Measurements from ENCODE around the gene VPS16.
"Not testable (repeated sequence)": the region's sequence is repeated elsewhere in the genome, so short reads cannot be mapped to it uniquely, and the experiment has no call there.

The VPS16 gene

GRCh38 chr20:2872459-2873009 is 32.0 kb downstream of the VPS16 start:
- peak; percentile 77 for DNase-seq

DNA sequence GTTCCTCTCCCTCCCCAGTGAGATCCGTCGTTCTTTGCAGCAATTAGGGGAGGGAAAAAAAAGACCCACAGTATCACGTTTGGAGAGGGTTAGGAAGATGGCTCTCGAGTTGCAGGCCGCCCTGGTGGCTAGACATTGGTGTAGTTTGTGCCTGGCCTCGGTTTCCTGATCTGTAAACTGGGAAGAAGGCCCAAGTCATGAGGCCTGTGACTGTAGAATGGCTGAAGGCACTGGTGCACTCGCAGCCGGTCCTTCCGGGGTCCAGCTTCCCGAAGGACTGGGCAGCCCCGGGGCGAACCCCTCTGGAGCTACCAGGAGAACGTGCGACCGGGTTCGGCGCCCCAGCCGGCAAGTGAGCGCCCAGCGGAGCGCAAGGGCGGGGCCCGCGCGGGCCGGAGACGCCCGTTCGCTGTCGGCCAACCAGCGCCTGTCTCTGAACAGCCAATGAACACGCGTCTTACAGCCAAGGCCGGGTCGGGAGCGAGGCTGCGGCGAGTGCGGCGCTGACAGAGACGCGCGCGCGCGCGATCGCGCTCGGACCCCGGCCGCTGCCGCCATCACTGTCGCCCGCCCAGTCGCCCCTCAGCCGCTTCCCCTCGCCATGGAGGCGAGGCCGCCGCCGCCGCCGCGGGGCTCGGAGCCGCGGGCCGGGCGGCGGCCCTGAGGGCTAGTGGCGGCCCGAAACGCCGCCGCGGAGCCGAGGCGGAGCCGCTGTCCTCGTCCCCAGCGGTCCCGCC is 32.6 kb downstream of the VPS16 start, which contains the start of gene PTPRA:
PTPRA (plus strand) TSS at position 472 of the 737 bp plus-strand sequence. CDS start 90,797 bp downstream, outside the sequence.
- DNase-seq, result peak; percentile 92

GRCh38 chr20:2873747-2874041 is 33.1 kb downstream of the VPS16 start:
- peak; percentile 65 for DNase-seq

GRCh38 chr20:2874456-2874855 is 33.9 kb downstream of the VPS16 start:
- DNase-seq, result no peak

DNA sequence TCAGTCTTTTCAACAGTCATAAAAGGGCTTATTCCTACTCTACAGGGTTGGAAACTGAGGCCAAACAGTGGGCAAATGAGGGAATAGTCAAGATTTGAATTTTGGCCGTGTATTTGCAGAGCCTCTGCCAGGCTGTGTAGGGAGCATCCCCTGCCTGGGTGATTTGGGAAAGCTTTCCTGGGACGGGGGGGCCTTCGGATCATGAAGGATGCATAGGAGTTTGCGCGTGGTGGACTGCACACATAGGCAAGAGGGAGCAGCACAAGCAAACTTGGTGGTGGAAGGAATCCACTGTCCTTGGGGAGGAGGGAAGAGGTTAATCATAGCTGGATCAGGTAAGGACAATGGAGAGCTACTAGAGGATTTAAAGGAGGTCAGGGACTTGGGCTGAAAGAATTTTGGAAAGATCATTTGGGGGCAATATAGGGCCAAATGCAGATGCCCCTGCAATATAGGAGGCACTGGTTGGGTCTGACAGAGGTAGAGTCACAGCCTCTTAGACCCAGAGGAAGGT is 35.2 kb downstream of the VPS16 start:
- no peak for DNase-seq

- no peak for DNase-seq
These were observed 38.0 kb downstream of the VPS16 start for GRCh38 chr20:2878515-2878914.

DNA sequence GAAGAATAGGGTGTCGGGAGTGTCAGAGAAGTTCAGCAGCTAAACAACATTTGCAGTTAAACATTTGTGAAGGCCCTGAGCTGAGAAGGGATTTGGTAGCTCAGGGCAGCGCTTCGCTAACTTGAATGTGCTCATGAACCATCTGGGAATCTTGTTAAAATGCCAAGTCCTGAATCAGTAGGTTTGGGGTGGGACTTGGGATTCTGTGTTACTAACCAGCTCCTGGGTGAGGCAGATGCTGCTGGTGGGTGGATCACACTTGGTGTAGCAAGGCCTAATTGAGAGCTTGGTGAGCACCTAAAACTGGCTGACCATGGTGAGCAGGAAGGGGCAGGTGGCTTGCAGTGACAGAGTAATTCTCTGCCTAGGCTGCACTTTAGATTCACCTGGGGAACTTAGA is 38.6 kb downstream of the VPS16 start:
- DNase-seq, result no peak

GRCh38 chr20:2880650-2881049 is 40.1 kb downstream of the VPS16 start:
- DNase-seq, result no peak

- no peak for DNase-seq
These were observed 43.4 kb downstream of the VPS16 start for GRCh38 chr20:2883726-2884637.

DNA sequence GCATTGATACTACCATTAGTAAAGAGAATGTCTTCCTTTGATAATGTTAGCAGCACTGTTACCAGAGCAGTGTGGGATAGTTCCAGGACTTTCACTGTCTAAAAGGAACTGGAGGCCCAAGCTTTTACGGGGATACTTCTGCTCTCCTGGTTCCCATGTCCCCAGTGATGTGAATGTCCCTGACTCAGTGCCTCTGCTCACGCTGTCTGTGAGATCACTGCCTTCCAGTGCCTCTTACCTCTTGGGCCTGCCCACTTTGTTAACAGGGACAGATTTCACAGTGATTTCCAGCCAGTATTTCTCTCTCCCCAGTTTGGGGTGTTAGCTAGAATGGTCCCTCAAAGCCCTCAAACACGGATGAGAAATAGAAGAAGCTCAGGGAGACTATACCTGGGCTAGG is 47.2 kb downstream of the VPS16 start:
- no peak for DNase-seq

- DNase-seq, result no peak
These were observed 47.8 kb downstream of the VPS16 start for GRCh38 chr20:2888224-2888955.

DNA sequence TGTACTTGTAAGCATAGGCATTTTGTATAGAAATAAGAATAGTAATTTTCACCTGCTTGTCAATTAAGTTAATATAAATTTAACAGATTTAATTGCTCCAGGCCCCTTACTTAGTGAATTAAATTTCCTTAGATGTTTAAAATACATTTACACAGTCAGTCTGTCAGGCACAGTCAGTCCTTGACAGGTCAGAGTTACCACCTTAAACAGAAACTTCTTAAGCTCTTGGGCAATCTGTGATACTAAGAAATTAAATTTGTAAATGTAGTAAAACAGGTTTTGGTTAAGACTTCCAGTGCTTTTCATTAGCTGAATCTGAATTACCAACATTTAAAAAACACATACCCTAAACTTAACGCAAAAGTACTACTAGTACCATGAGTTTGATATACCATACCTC is 48.7 kb downstream of the VPS16 start:
- no peak for DNase-seq

DNA sequence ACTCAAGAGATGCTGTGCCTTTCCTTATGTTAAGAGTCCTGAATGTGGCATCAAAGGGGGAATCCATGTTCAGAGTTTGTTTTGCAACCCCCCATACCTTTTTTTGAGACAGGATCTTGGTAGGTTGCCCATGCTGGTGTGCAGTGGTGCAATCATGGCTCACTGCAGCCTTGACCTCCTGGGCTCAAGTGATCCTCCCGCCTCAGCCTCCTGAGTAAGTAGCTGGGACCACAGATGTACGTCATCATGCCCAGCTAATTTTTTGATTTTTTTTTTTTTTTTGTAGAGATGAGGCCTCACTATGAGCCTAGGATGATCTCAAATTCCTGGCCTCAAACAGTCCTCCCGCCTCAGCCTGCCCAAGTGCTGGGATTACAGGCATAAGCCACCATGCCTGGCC is 49.3 kb downstream of the VPS16 start:
- no peak for DNase-seq

GRCh38 chr20:2890742-2891141 is 50.2 kb downstream of the VPS16 start:
- no peak for DNase-seq

DNA sequence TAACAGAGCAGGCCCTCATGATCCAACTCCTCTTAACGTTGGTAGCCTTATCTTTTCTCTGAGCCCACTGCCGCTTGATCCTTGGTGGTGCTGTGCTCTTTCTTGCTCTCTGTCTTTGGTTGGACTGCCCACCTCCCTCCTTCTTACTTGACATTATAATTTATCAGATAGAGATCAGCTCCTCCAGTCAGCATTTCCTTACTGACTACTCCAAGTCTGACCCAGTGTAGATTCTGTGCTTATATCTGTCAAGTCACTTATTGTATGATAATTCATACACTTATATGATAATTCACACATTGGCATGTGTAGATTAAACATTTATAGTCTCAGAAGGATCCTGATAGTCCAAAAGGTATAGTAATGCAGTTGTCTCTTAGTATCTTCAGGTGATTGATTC is 50.8 kb downstream of the VPS16 start:
- no peak for DNase-seq

GRCh38 chr20:2892376-2892775 is 51.8 kb downstream of the VPS16 start:
- DNase-seq, result no peak

GRCh38 chr20:2894221-2894620 is 53.7 kb downstream of the VPS16 start:
- DNase-seq, result no peak

GRCh38 chr20:2895154-2895553 is 54.6 kb downstream of the VPS16 start:
- DNase-seq, result not testable (repeated sequence)

- no peak for DNase-seq
These were observed 58.7 kb downstream of the VPS16 start for GRCh38 chr20:2899243-2899642.

DNA sequence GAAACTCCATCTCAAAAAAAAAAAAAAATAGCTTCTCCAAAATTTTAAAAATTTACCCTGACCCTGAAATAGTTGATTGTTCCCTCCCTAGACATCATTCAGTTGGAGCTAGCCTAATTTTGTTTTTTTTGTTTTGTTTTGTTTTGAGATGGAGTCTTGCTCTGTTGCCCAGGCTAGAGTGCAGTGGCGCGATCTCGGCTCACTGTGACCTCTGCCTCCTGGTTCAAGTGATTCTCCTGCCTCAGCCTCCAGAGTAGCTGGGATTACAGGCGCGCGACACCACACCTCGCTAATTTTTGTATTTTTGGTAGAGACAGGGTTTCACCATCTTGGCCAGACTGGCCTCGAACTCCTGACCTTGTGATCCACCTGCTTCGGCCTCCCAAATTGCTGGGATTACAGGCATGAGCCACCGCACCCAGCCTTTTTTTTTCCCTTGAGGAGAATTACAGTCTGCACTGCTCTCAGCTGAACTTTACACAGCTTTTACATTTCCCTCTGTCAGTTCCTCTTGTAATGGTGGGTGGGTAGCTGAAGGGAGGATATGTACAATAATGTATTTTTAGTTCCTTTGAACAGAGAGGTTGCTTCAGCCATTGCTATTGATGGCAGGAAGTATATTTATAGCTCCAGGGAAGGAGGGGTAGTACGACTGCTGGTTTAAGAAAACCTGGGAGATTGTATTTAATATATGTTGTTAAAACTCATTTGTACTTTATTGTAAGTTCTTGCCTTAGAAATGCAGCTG is 60.5 kb downstream of the VPS16 start:
- DNase-seq, result no peak

DNA sequence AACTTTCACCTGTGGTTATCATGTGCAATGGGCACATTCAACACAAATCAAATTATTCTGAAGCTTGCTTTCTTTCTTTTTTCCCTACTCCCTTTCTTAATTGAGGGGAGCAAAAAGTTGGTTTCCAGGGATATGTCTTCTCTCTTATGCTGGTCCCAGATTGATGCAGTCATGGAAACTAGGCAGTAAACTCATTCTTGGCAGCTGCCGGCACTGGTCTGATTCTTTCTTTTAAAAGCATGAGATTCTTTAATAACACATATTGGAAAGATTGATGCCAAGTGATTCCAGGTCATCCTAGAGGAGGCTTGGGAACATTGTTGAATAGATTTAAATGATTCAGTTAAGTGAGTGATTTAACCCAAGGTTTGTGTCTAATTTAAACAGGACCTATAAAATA is 61.7 kb downstream of the VPS16 start:
- no peak for DNase-seq

GRCh38 chr20:2902818-2903217 is 62.3 kb downstream of the VPS16 start:
- no peak for DNase-seq

All from CD4-positive, alpha-beta T cell treated with Interleukin-12 subunit alpha and Interleukin-12 subunit beta, for 1 hour (primary cell).